ENCODE measurements around the gene DGKI. TPM values are rescaled to one million over a fixed set of nuclear protein-coding genes. Genes with fewer than 3 reads are reported as not detected.

Gene DGKI
- total RNA-seq, 1 experiment from 2014 or later = 0.41 TPM

DNA sequence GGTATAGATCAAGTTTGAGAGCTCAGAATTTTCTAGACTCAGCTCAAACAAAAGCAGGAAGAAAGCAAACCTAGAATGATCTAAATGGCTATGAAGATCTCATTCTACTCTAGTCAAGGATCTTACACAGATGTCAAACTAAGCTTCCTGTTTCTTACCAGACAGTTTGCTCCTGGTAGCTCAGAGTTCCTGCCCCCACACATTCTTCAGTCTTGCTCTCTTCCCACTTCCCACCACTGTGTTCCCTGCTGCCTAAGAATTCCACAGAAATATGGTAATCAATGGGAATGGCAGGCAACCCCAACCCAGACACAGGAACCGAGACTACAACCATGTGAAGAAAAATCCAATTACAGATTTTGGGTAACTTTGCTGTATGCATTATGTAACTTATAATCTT, 369.8 kb downstream of the DGKI start:
- Histone ChIP-seq H2AFZ (no peak overlapping the region), H3K9me3 (ENCODE audit: insufficient read depth, low read depth) (no peaks in the 10 kb centered on the region), H3K4me1 (replicated peaks; ENCODE audit: insufficient read depth) (no peaks in the 10 kb centered on the region), H4K20me1 (ENCODE audit: insufficient read depth) (no peaks in the 10 kb centered on the region), H3K79me2 (ENCODE audit: low read depth) (no peaks in the 10 kb centered on the region), H3K9me2 (ENCODE audit: insufficient read depth) (no peaks in the 10 kb centered on the region), H3K27ac (no peak overlapping the region), H3K36me3 (ENCODE audit: low read depth) (no peaks in the 10 kb centered on the region), H3K27me3 (ENCODE audit: insufficient read depth, low read depth) (no peaks in the 10 kb centered on the region), H3K4me3 (no peak overlapping the region), H3K4me2 (no peak overlapping the region), H3F3A (ENCODE audit: insufficient read depth, low read depth) (no peaks in the 10 kb centered on the region)
- intact Hi-C loops (cut with micrococcal nuclease; ENCODE audit: unreplicated experiment) = no loop called here
- DNase-seq = no peak
- ChIA-PET CTCF (no interaction called here), POLR2A (ENCODE audit: unreplicated experiment) (interaction anchor here (0.6 kb wide), 1 partner anchor 115 kb away, joined by 5 read pairs; no protein-coding TSS in a partner anchor)
- BruUV-seq (replicated peaks) = no TSS peak
- TF ChIP-seq CTCF (conservative IDR thresholded peaks at IDR 0.05) = no peak

DNA sequence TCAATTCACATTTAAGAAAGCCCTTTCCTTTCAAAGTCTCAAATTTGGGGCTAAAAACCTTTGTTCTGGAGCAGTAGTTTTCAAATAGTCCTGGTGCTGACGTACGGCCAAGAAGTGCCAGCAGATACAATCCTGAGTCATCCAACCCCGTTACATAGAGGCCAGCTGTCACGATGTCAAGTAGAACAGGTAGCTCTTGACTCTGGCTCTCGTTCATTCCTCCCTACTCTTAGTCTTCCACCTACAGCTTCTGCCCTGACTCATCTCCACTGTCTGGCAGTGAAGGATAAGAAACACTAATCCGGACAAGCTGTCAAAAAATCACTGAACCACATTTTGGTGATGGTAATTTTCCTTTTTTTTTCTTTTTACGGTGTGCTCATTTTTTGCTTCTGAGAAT, 370.8 kb downstream of the DGKI start:
- Histone ChIP-seq H3K4me1 (replicated peaks; ENCODE audit: insufficient read depth) (no peaks in the 10 kb centered on the region), H3K27me3 (ENCODE audit: insufficient read depth, low read depth) (no peaks in the 10 kb centered on the region), H3K27ac (no peak overlapping the region), H3K36me3 (ENCODE audit: low read depth) (no peaks in the 10 kb centered on the region), H3K79me2 (ENCODE audit: low read depth) (no peaks in the 10 kb centered on the region), H3K4me3 (no peak overlapping the region), H3F3A (ENCODE audit: insufficient read depth, low read depth) (no peaks in the 10 kb centered on the region), H3K9me3 (ENCODE audit: insufficient read depth, low read depth) (no peaks in the 10 kb centered on the region), H3K9me2 (ENCODE audit: insufficient read depth) (no peaks in the 10 kb centered on the region), H3K4me2 (no peak overlapping the region), H4K20me1 (ENCODE audit: insufficient read depth) (no peaks in the 10 kb centered on the region), H2AFZ (no peak overlapping the region; the same call in 1 of the 2 replicates)
- ChIA-PET POLR2A (ENCODE audit: unreplicated experiment) (no interaction called here), CTCF (no interaction called here)
- intact Hi-C loops (cut with micrococcal nuclease; ENCODE audit: unreplicated experiment) = no loop called here
- no TSS peak for BruUV-seq (replicated peaks)
- TF ChIP-seq CTCF (conservative IDR thresholded peaks at IDR 0.05) = no peak
- TF ChIP-seq EZH2 (IDR thresholded peaks at IDR 0.05; ENCODE audit: low read depth) = no peak
- DNase-seq = no peak

DNA sequence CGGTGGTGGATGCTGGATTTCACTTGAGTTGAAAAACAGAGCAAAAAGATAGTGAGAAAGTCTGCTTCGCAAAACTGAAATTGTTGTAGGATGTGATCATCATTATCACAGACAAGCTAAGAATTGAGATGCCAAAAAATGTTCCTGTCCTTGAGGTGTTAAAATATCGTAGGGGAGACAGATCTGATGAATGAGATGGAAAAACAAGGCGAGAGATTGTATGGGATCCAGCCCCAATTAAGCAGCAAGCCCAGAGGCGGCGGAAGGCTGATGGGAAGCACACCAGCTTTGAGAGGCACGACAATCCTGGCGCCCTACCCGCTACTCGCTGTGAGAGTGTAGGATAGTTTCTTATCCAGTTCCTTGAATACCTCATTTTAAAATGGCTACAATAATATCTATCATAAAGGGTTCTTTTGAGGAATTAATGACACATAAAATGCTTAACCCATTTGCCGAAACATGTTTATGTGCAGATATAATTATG, 372.2 kb downstream of the DGKI start:
- H3K79me2 ChIP-seq (ENCODE audit: low read depth) = no peaks in the 10 kb centered on the region
- intact Hi-C loops (cut with micrococcal nuclease; ENCODE audit: unreplicated experiment) = no loop called here
- H3K27me3 ChIP-seq (ENCODE audit: insufficient read depth, low read depth) = no peaks in the 10 kb centered on the region
- no peak overlapping the region for H3K4me3 ChIP-seq
- no peaks in the 10 kb centered on the region for H3K36me3 ChIP-seq (ENCODE audit: low read depth)
- CTCF ChIA-PET = no interaction called here
- no peak overlapping the region for H2AFZ ChIP-seq
- no peak for DNase-seq
- H3K4me1 ChIP-seq (replicated peaks; ENCODE audit: insufficient read depth) = no peaks in the 10 kb centered on the region
- H3F3A ChIP-seq (ENCODE audit: insufficient read depth, low read depth) = no peaks in the 10 kb centered on the region
- H3K27ac ChIP-seq = no peak overlapping the region
- H4K20me1 ChIP-seq (ENCODE audit: insufficient read depth) = no peaks in the 10 kb centered on the region
- TF ChIP-seq CTCF (conservative IDR thresholded peaks at IDR 0.05) = no peak
- no peak for TF ChIP-seq EZH2 (IDR thresholded peaks at IDR 0.05; ENCODE audit: low read depth)
- BruUV-seq (replicated peaks) = no TSS peak
- H3K9me3 ChIP-seq (ENCODE audit: insufficient read depth, low read depth) = no peaks in the 10 kb centered on the region
- POLR2A ChIA-PET (ENCODE audit: unreplicated experiment) = no interaction called here
- no peaks in the 10 kb centered on the region for H3K9me2 ChIP-seq (ENCODE audit: insufficient read depth)
- no peak overlapping the region for H3K4me2 ChIP-seq
